ENCODE data around the gene DLX3. TPM values are rescaled to one million over a fixed set of nuclear protein-coding genes. Genes with fewer than 3 reads are reported as not detected.

Gene DLX3
- total RNA-seq, 1 experiment from 2014 or later, result 1.2 TPM

- Mint-ChIP-seq H3K27me3 (ENCODE audit: low read depth) (peaks cover 98% of the 10 kb centered on the region), H3K27ac (no peak overlapping the region), H3K4me3 (peak overlapping the region; percentile 24 to 67; a peak in 4 of 5 replicates), H3K4me1 (peaks cover 34 to 64% of the 10 kb centered on the region in 2 experiments), H3K9me3 (peaks cover 0 to 3% of the 10 kb centered on the region in 2 experiments; a peak in 1 of 5 replicates), H3K36me3 (ENCODE audit: insufficient read depth in 1 of 3, low read depth in 3 of 3) (no peaks in the 10 kb centered on the region; a peak in 1 of 7 replicates)
- no peak for TF ChIP-seq CTCF (conservative IDR thresholded peaks at IDR 0.05)
- WGBS (ENCODE audit: extremely low coverage, insufficient read length, low lambda C conversion rate), result no CpG with 5 or more reads among the region's 57 CpGs
- Histone ChIP-seq H4K8ac (replicated peaks; ENCODE audit: insufficient read length, low read depth, low read length) (no peak overlapping the region), H3K27me3 (ENCODE audit: insufficient read depth, low read length) (peaks cover 75% of the 10 kb centered on the region), H3K23me2 (ENCODE audit: insufficient read length, low read depth, low read length, poor library complexity, severe bottlenecking) (peaks cover 15% of the 10 kb centered on the region), H2BK120ac (ENCODE audit: low read depth, low read length, poor library complexity, severe bottlenecking) (no peak overlapping the region), H4K20me1 (ENCODE audit: control insufficient read depth, insufficient read depth, insufficient read length) (no peaks in the 10 kb centered on the region), H2AFZ (ENCODE audit: low read length) (no peak overlapping the region), H3K4ac (ENCODE audit: low read depth, low read length) (no peak overlapping the region), H2AK5ac (ENCODE audit: insufficient read length, low read length) (no peak overlapping the region), H3K9me3 (ENCODE audit: control insufficient read depth, low read depth, low read length) (no peaks in the 10 kb centered on the region), H3K56ac (ENCODE audit: insufficient read length, low read depth, low read length) (no peak overlapping the region), H3K14ac (ENCODE audit: insufficient read depth, low read length) (no peak overlapping the region; the same call in 1 of the 2 replicates), H3K18ac (ENCODE audit: insufficient read length, low read depth, low read length) (no peak overlapping the region), H3K79me1 (ENCODE audit: insufficient read depth, low read depth, low read length, poor library complexity, severe bottlenecking) (no peaks in the 10 kb centered on the region), H4K5ac (ENCODE audit: insufficient read length, low read depth, low read length) (no peak overlapping the region), H3T11ph (ENCODE audit: low read length) (no peak overlapping the region), H3K4me2 (ENCODE audit: insufficient read depth, insufficient read length, low read length) (peak overlapping the region; percentile 6), H3K79me2 (ENCODE audit: insufficient read depth, low read length) (no peaks in the 10 kb centered on the region), H3K4me1 (ENCODE audit: insufficient read depth, low read length) (peaks cover under 1% of the 10 kb centered on the region), H3K9ac (ENCODE audit: extremely low read depth, insufficient read length, low read length) (no peak overlapping the region), H2BK20ac (ENCODE audit: low read depth, low read length, poor library complexity, severe bottlenecking) (no peak overlapping the region), H3K23ac (ENCODE audit: insufficient read length, low read depth, low read length) (no peak overlapping the region), H2BK15ac (ENCODE audit: low read depth, low read length) (no peak overlapping the region), H4K91ac (ENCODE audit: insufficient read length, low read depth, low read length) (no peak overlapping the region), H3K27ac (ENCODE audit: insufficient read length, low read depth, low read length) (no peak overlapping the region), H2BK12ac (ENCODE audit: insufficient read length, low read depth, low read length) (no peak overlapping the region), H2BK5ac (ENCODE audit: insufficient read length, low read length) (no peak overlapping the region)
- peak; percentile 61 for DNase-seq
These were observed 22.3 kb downstream of the DLX3 start for GRCh38 chr17:49972486-49973270.
